SK-N-DZ (cell line): Measurements from ENCODE around the gene PGC.
A peak's percentile ranks its signal among the peaks of the same experiment; 100 is the strongest.
"Not testable (repeated sequence)": the region's sequence is repeated elsewhere in the genome, so short reads cannot be mapped to it uniquely, and the experiment has no call there.

Experiments
- DNase-seq: peaks from one replicate; pipeline ENCODE4 v3.0.0-alpha.2; 2015; ENCODE audit warnings: low spot score

The PGC gene

GRCh38 chr6:41775293-41775882 is 28.2 kb upstream of the PGC start:
- DNase-seq: no peak

GRCh38 chr6:41774841-41775240 is 27.6 kb upstream of the PGC start:
- no peak for DNase-seq

- DNase-seq: no peak
Observed at GRCh38 chr6:41771058-41771983, 24.1 kb upstream of the PGC start.

GRCh38 chr6:41770381-41771057 is 23.3 kb upstream of the PGC start:
- no peak for DNase-seq

- DNase-seq: no peak
Observed at GRCh38 chr6:41769376-41769775, 22.2 kb upstream of the PGC start.

- DNase-seq: no peak
Observed at GRCh38 chr6:41768545-41769308, 21.5 kb upstream of the PGC start.

DNA sequence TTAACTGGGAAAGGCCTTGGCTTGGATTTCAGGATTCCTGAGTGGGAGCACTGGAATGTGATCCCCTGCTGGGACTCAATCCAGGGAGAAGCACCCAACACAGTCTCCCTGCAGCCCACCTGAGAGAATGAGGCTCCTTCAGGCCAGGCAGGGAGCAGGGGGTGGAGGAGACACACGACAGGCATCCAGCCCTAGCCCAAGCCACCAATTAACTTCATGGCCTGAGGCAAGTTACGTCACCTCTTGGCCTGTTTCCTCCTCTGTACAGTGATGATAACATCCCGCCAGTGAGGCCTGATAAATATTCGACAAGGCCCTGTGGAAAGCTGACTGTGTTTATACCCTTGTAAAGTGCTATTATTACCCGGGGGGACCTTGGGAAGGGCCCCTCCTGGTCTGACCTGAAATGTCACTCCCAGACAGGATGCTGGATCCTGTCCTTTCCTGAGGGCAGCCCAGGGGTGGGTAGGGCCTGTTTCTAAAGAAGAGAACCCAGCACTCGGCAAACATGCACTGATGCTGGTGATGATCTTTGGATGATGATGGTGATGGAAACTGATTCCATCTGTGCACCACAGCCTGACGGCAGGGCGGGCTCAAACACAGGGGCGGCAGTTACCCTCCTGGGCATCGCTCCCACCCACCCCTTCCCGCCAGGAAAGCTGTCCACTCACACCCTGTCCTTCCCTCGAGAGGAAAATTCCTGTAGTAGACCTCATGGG is 20.1 kb upstream of the PGC start:
- peak; percentile 60 for DNase-seq

DNA sequence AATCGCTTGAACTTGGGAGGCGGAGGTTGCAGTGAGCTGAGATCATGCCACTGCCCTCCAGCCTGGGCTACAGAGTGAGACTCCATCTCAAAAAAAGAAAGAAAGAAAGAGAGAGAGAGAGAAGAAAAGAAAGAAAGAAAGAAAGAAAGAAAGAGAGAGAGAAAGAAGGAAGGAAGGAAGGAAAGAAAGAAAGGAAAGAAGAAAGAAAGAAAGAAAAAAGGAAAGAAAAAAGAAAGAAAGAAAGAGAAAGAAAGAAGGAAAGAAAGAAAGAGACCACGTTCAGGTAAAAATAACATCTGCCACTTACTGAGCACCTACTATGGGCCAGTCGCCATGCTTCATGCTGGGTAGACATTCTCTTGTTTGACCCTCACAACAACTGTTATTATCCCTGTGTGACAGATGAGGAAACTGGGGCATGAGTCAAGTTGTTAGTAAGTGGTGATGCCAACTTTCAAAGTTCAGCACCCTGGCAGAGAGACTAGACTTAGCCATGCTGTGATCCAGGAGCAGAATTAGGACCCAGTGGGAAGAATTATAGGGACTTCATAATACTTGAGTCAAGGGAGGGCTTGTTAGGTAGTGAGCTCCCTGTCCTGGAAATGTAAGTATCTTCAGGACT is 19.0 kb upstream of the PGC start:
- not testable (repeated sequence) for DNase-seq

DNA sequence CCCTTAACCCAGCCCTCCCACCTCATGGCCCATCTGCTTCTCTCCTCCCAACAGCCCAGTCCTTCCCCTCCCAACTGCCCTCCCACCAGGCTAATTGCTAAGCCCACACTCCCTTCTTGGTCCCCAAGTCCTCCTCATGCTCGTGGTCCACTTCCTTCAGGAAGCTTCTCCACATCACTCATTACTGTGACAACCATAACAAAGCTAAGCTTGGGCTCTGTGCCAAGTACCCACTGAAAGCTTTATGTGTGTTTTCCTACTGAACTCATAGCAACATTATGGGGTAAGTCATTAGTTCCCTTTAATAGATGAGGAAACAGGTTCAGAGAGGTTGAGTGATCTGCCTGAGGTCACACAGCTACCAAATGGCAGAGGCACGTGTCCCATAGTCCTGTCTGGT is 16.3 kb upstream of the PGC start:
- no peak for DNase-seq

GRCh38 chr6:41759905-41760579 is 12.8 kb upstream of the PGC start:
- DNase-seq: no peak

DNA sequence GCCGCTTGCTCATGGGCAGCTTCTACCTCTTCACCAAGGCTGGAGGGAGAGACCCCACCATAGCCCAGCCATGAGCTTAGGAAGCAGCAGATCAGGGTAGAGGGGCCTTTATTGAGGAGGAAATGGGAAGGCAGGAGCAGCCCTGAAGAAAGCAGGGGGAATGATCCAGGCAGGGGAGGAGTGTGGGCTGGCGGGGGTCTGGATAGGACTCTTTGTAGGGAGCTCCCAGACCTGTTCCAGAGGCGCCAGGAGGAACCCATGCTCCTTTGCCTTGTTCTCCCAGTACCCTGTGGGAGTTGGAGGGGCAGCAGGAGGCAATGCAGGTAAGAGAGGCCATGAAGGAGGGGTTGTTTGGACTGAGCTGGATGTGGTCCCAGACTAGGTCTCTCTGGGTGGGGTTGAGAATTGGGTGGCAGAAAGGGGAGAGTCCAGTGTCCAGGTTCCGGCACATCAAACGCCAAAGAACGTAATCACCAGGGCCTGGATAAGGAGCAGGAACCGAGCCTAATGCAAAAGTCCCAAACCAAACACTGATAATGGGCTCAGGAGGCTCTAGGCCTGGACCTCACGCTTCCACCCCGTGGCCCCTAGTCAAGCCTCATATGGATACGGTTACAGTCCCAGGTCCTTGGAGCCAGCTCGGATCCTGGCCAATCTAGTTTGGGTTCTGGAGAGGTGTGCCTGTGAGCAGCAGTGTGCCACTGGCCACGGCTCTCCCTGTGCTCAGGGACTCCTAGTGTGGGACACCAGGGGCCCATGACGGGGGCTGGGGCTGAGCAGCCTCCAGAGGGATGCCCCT is 12.1 kb upstream of the PGC start:
- no peak for DNase-seq

DNA sequence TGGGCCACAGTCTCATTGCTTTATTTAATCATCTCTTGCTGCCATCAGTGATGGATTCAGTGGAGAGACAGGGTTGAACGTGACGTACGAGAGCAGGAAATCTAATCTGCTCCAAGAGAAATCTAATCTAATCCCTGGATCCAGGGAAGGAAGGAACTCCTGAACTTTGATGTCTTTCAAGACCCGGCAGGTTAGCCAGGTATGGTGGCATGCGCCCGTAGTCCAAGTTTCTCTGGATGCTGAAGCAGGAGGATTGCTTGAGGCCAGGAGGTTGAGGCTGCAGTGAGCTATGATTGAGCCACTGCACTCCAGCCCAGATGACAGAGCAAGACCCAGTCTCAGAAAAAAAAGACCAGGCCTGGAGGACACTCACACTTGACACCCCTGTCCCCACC is 11.4 kb upstream of the PGC start:
- peak; percentile 52 for DNase-seq

DNA sequence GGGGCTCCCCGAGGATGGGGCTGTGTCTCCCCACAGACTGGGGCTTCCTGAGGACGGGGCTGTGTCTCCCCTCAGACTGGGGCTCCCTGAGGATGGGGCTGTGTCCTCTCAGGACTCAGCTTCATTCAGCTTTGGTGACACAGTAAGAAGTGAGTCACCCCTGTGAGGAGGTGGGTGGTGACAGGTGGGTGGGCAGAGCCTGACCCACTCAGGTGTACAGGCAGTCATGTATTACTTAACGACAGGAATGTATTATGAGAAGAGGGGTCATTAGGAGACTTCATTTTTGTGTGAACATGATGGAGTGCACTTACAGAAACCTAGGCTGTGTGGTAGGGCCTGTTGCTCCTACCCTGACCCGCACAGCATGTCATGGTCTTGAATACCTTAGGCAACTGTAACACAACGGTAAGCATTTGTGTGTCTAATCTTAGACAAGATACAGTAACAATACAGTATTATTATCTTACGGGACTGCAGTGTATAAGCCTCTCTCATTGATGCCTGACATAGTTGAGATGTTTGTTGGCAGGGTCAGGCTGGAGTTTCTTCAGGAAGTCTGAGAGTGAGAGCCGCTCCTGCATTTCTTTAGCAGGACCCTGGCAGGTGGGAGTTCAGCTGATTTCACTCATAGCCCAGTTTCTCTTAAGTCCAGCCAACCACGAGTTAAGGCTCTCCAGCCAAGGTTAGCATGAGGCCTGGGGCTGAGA is 10.9 kb upstream of the PGC start:
- DNase-seq: no peak

DNA sequence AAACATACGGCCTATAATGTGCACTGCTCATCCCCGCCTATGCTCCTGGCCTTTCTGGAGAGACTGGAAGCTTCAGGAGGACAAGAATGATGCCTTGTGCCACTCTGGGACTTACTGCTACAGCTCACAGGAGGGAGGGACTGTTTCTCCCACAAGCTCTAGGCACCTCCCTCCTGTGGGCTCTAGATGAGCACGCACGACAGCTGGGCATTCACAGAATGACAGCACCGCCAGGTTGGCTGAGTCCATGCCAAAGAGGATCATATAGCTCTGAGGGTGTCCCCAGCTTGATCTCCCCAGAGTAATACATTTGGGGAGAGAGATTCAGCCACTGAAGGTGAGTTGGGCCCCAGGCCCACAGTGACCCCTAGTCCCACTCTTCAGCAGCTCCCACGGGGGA is 10.1 kb upstream of the PGC start:
- no peak for DNase-seq

DNA sequence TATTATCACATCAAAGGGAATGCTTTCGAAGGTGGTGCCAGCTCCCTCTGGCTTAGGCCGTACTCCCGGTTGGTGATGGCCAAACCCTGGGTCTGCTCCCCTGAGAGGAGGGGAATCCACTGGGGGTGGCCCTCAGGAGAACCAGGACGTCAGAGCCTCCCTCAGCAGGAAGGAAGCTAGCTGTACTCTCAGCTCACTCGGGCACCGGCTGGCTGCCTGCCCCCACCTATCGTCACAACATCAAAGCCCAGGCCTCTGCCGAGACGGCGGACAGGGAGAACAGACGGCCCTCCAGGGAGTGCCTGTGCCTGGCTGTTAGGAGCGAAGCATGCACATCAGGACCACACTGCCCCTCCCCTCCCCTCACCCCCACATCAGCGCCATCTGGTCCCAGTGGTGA is 9.2 kb upstream of the PGC start:
- peak; percentile 58 for DNase-seq

- DNase-seq: no peak
Observed at GRCh38 chr6:41755895-41756294, 8.7 kb upstream of the PGC start.

DNA sequence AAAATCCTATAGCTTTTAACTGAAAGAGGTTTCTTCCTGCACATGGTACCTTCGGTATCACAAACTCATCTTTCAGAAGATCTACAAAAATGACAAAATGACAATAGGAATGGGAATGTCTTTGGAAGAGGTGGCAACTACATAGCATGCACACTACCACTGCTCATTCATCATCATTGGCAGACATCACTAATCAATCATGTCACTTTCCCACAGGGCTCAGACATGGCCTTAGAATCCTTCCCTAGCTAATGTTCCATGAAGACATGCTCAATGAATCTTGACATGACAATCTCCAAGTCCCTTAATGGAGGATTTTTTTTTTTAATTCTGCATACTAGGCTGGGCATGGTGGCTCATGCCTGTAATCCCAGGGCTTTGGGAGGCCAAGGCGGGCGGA is 3.2 kb upstream of the PGC start:
- no peak for DNase-seq

- DNase-seq: no peak
Observed at GRCh38 chr6:41748542-41748941, 1.3 kb upstream of the PGC start.

DNA sequence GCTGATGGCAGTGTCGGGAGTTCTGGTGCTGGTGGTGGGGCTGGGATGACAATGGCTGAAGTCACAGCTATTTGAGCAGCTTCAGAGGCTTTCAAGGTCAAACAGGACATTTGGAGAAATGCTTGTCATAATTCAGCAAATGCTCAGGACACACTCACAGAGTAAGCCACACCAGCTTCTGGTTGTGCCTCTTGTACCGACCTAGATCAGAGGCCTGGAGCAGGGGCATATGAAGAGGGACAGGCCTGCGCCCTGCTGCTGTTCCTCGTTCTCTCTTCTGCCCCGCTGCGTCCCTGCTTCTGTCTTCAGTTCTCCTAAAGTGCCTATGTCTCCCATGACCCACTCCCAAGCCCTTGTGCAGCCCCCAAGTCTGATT is 893 bp upstream of the PGC start:
- no peak for DNase-seq
